Pancreas (tissue), 10 donors: ENCODE data around the gene SLC38A3. TPM values are rescaled to one million over a fixed set of nuclear protein-coding genes. Genes with fewer than 3 reads are reported as not detected.

ENCODE experiments used
- ATAC-seq, 4 donors: fragments of 200-7000 bp; cut with Tn5 transposase; one replicate each; pipeline versions ENCODE4 v1.8.0 to v1.9.1; 2020; ENCODE audit warnings: mild to moderate bottlenecking in 4 of 4, moderate library complexity in 4 of 4
- DNase-seq, 6 donors: peaks; one replicate each; pipeline ENCODE4 v3.0.0-alpha.2; 2020
- FAIRE-seq: peaks from 2 replicates; lab custom pipeline; 2012; peaks lifted over from hg19 to GRCh38; lab: Jason Lieb, UNC
- H3K27ac ChIP-seq, 4 donors: fragments of 200-600 bp; sonication (generic); 1 replicate in 3 of 4; 2 replicates in 1 of 4; pipeline versions ENCODE4 v1.5.0 to v1.8.0; 2020
- H3K27me3 ChIP-seq, 4 donors: fragments of 200-600 bp; one replicate each; pipeline ENCODE4 v1.8.0; 2021
- H3K36me3 ChIP-seq, 3 donors: fragments of 200-600 bp; sonication (generic) in 1 of 3; one replicate each; pipeline versions ENCODE4 v1.5.0 to v1.8.0; 2020 to 2021
- H3K4me1 ChIP-seq, 3 donors: fragments of 200-600 bp; one replicate each; pipeline ENCODE4 v1.8.0; 2021
- H3K4me3 ChIP-seq, 4 donors: fragments of 200-600 bp; sonication (generic) in 2 of 4; one replicate each; pipeline versions ENCODE4 v1.5.0 to v1.8.0; 2020 to 2021
- H3K9me3 ChIP-seq, 4 donors: fragments of 200-600 bp; one replicate each; pipeline ENCODE4 v1.8.0; 2021
- CTCF ChIP-seq, 4 donors: fragments of 200-600 bp; sonication (generic) in 3 of 4; IDR thresholded peaks; one replicate each; pipeline versions ENCODE4 v1.5.0 to v1.8.0; 2021; ENCODE audit warnings: antibody characterized with exemption in 4 of 4
- WGBS, 2 donors: extraction: QIAGEN DNeasy Blood & Tissue Kit; methylation state at CpG; one replicate each; pipeline ENCODE4 v1.1.7; 2013; 5-methylcytosine and 5-hydroxymethylcytosine counted together
- intact Hi-C, 3 donors: fragments of 100-400 bp; cut with DNase I; formaldehyde crosslinking; loops; one replicate each; pipeline versions ENCODE4 v1.11.1 to v1.14.2; 2022
- polyA plus RNA-seq, 2 donors: library from polyadenylated mRNA; stranded (reverse); fragments of 200-250 nt; gene quantifications; one replicate each; pipeline ENCODE4 v1.2.3, GENCODE V29; 2013
- total RNA-seq, 6 donors: library from RNA; stranded (reverse); fragmentation: NEBNext Ultra II Directional in 4 of 6; extraction: Animal tissue kit (Norgen Biotek cat#: 25700) in 4 of 6; gene quantifications; one replicate each; pipeline versions ENCODE4 v1.2.1 to v1.2.4, GENCODE V29; 2021 to 2023
- donor health status: healthy with polysubstance abuse.
- donor health status: DM: no; HTN: no; CAD: no; lungs with moderate emphysema.
- donor health status: DM: no; HTN: no; CAD: no.
- donor health status: control.
- donor health status: control.
- donor health status: Bipolar disorder and iron deficiency.
- donor health status: DM: yes; HTN: yes; CAD: no.
- donor health status: DM: no; HTN: no; CAD: no.
- donor health status: DM: no; HTN: no; CAD: no.
- donor health status: DM: yes; HTN: yes; CAD: no.

SLC38A3 gene
- total and polyA plus RNA-seq, 8 donors, result 21.2 to 57.9 (median 38.0) TPM

- TF ChIP-seq CTCF (IDR thresholded peaks at IDR 0.05), result peak; percentile 68 to 88 (median 84)
- Histone ChIP-seq H3K27me3 (peaks cover 0 to 7% (median 0%) of the 10 kb centered on the region in 4 donors), H3K4me3 (no peak overlapping the region), H3K27ac (no peak overlapping the region), H3K9me3 (no peaks in the 10 kb centered on the region), H3K36me3 (no peaks in the 10 kb centered on the region), H3K4me1 (peaks cover 0 to 19% (median 5%) of the 10 kb centered on the region in 3 donors)
- intact Hi-C loops, result loop anchor here in 1 of 3 donors (5.0 kb wide), 1 partner anchor 80 kb away; no protein-coding TSS in a partner anchor
- ATAC-seq (peak; percentile 45 to 62 (median 57)), DNase-seq (peak in 5 of 6 donors; percentile 52 to 92 (median 85)), FAIRE-seq (no peak)
- 10 to 11% methylated on average over 21 of the region's 21 CpGs for WGBS, 2 donors
These were observed 12.4 kb upstream of the SLC38A3 start for GRCh38 chr3:50192689-50193141.

- Histone ChIP-seq H3K36me3 (no peaks in the 10 kb centered on the region), H3K4me3 (no peak overlapping the region), H3K4me1 (peaks cover 0 to 19% (median 5%) of the 10 kb centered on the region in 3 donors), H3K9me3 (no peaks in the 10 kb centered on the region), H3K27ac (no peak overlapping the region), H3K27me3 (peaks cover 0 to 7% (median 0%) of the 10 kb centered on the region in 4 donors)
- ATAC-seq (no peak), DNase-seq (no peak), FAIRE-seq (no peak)
- intact Hi-C loops, result loop anchor here in 1 of 3 donors (5.0 kb wide), 1 partner anchor 79 kb away; no protein-coding TSS in a partner anchor
- WGBS, 2 donors, result 35 to 36% methylated on average over 34 to 36 of the region's 36 CpGs
- no peak for TF ChIP-seq CTCF (IDR thresholded peaks at IDR 0.05)
These were observed 11.8 kb upstream of the SLC38A3 start for GRCh38 chr3:50193286-50193685.

- Histone ChIP-seq H3K27me3 (peaks cover 0 to 7% (median 0%) of the 10 kb centered on the region in 4 donors), H3K4me3 (no peak overlapping the region), H3K36me3 (no peaks in the 10 kb centered on the region), H3K27ac (no peak overlapping the region), H3K4me1 (peaks cover 0 to 19% (median 5%) of the 10 kb centered on the region in 3 donors), H3K9me3 (no peaks in the 10 kb centered on the region)
- DNase-seq (peak in 1 of 6 donors; percentile 85), ATAC-seq (no peak), FAIRE-seq (no peak)
- intact Hi-C loops, result loop anchor here in 2 of 3 donors (2.0 to 5.0 kb wide), 3 partner anchors 31 to 79 kb away; no protein-coding TSS in a partner anchor
- WGBS, 2 donors, result 27 to 31% methylated on average over 32 to 34 of the region's 34 CpGs
- no peak for TF ChIP-seq CTCF (IDR thresholded peaks at IDR 0.05)
These were observed 11.3 kb upstream of the SLC38A3 start for GRCh38 chr3:50193746-50194127.

- peaks cover 0 to 7% (median 0%) of the 10 kb centered on the region in 4 donors for H3K27me3 ChIP-seq
- peak; percentile 51 to 73 (median 66) for TF ChIP-seq CTCF (IDR thresholded peaks at IDR 0.05)
- intact Hi-C loops, result loop anchor here in 2 of 3 donors (2.0 to 5.0 kb wide), 3 partner anchors 30 to 78 kb away; no protein-coding TSS in a partner anchor
- no peaks in the 10 kb centered on the region for H3K36me3 ChIP-seq
- ATAC-seq, result peak; percentile 80 to 86 (median 84)
- peaks cover 0 to 19% (median 5%) of the 10 kb centered on the region in 3 donors for H3K4me1 ChIP-seq
- DNase-seq, result peak; percentile 59 to 90 (median 80)
- FAIRE-seq, result no peak
- H3K27ac ChIP-seq, result no peak overlapping the region
- no peaks in the 10 kb centered on the region for H3K9me3 ChIP-seq
- WGBS, 2 donors, result 9 to 10% methylated on average over 63 to 70 of the region's 70 CpGs
- peak overlapping the region in 1 of 4 donors; percentile 14 for H3K4me3 ChIP-seq
These were observed 10.8 kb upstream of the SLC38A3 start for GRCh38 chr3:50194128-50194902.
